HG02973 (cell line): ENCODE measurements around the gene CDC23.
A peak's percentile ranks its signal among the peaks of the same experiment; 100 is the strongest.
"Not testable (repeated sequence)": the region's sequence is repeated elsewhere in the genome, so short reads cannot be mapped to it uniquely, and the experiment has no call there.

Experiments used
- ATAC-seq: cut with Tn5 transposase; IDR thresholded peaks from one replicate; pipeline ENCODE4 v1.9.1; 2021; ENCODE audit warnings: moderate library complexity; ENCODE audit not compliant: unreplicated experiment

The CDC23 gene

GRCh38 chr5:138213161-138214029, at the start of gene CDC23:
Gene CDC23 (minus strand): TSS chr5:138213323. CDS start chr5:138213312, 11 bp downstream.
- ATAC-seq: peak; percentile 94

- ATAC-seq: no peak
These were observed 45.7 kb upstream of the CDC23 start for GRCh38 chr5:138258704-138259292.

GRCh38 chr5:138257583-138257982, 44.5 kb upstream of the CDC23 start:
- ATAC-seq: no peak

GRCh38 chr5:138252944-138253343, 39.8 kb upstream of the CDC23 start:
- no peak for ATAC-seq

GRCh38 chr5:138247800-138248199, 34.7 kb upstream of the CDC23 start:
- not testable (repeated sequence) for ATAC-seq

GRCh38 chr5:138246822-138247221, 33.7 kb upstream of the CDC23 start:
- ATAC-seq: no peak

- no peak for ATAC-seq
These were observed 33.2 kb upstream of the CDC23 start for GRCh38 chr5:138246334-138246733.

GRCh38 chr5:138245717-138246116, 32.6 kb upstream of the CDC23 start:
- no peak for ATAC-seq

GRCh38 chr5:138243794-138244193, 30.7 kb upstream of the CDC23 start:
- ATAC-seq: no peak

GRCh38 chr5:138241688-138242571, 28.8 kb upstream of the CDC23 start:
- no peak for ATAC-seq

- ATAC-seq: no peak
These were observed 27.7 kb upstream of the CDC23 start for GRCh38 chr5:138240650-138241385.

GRCh38 chr5:138238034-138238433, 24.9 kb upstream of the CDC23 start:
- no peak for ATAC-seq

- ATAC-seq: no peak
These were observed 21.5 kb upstream of the CDC23 start for GRCh38 chr5:138234651-138235050.

GRCh38 chr5:138233280-138233679, 20.2 kb upstream of the CDC23 start:
- ATAC-seq: no peak

- no peak for ATAC-seq
These were observed 18.0 kb upstream of the CDC23 start for GRCh38 chr5:138230981-138231589.

- no peak for ATAC-seq
These were observed 17.1 kb upstream of the CDC23 start for GRCh38 chr5:138230261-138230660.

GRCh38 chr5:138229387-138229786, 16.3 kb upstream of the CDC23 start:
- no peak for ATAC-seq

GRCh38 chr5:138226910-138227309, 13.8 kb upstream of the CDC23 start:
- no peak for ATAC-seq

- no peak for ATAC-seq
These were observed 11.6 kb upstream of the CDC23 start for GRCh38 chr5:138224712-138225111.

GRCh38 chr5:138223532-138223931, 10.4 kb upstream of the CDC23 start:
- no peak for ATAC-seq
